HG03045 (cell line): ENCODE results near the gene OLIG1.

Experiments used
- ATAC-seq: cut with Tn5 transposase; IDR thresholded peaks from one replicate; pipeline ENCODE4 v1.9.1; 2021; ENCODE audit warnings: mild to moderate bottlenecking, moderate library complexity; ENCODE audit not compliant: unreplicated experiment

The OLIG1 gene

GRCh38 chr21:33061233-33061632 lies 8.7 kb upstream of the OLIG1 start:
- ATAC-seq: no peak

GRCh38 chr21:33063375-33063883 lies 6.5 kb upstream of the OLIG1 start:
- no peak for ATAC-seq

GRCh38 chr21:33063907-33064622 lies 5.9 kb upstream of the OLIG1 start:
- ATAC-seq: no peak

- ATAC-seq: no peak
Measured at GRCh38 chr21:33064623-33065390, 5.1 kb upstream of the OLIG1 start.

GRCh38 chr21:33067043-33067442 lies 2.9 kb upstream of the OLIG1 start:
- ATAC-seq: no peak

GRCh38 chr21:33067457-33067856 lies 2.5 kb upstream of the OLIG1 start:
- no peak for ATAC-seq

GRCh38 chr21:33069243-33069642 lies 698 bp upstream of the OLIG1 start:
- no peak for ATAC-seq

GRCh38 chr21:33069645-33069993 lies 322 bp upstream of the OLIG1 start:
- no peak for ATAC-seq

- ATAC-seq: no peak
Measured at GRCh38 chr21:33070744-33070997, 730 bp downstream of the OLIG1 start.

- ATAC-seq: no peak
Measured at GRCh38 chr21:33070998-33071769, 1.2 kb downstream of the OLIG1 start.

GRCh38 chr21:33071770-33072306 lies 1.9 kb downstream of the OLIG1 start:
- no peak for ATAC-seq

- ATAC-seq: no peak
Measured at GRCh38 chr21:33073636-33074035, 3.7 kb downstream of the OLIG1 start.

GRCh38 chr21:33075128-33075527 lies 5.2 kb downstream of the OLIG1 start:
- ATAC-seq: no peak

- no peak for ATAC-seq
Measured at GRCh38 chr21:33075596-33076195, 5.8 kb downstream of the OLIG1 start.

- ATAC-seq: no peak
Measured at GRCh38 chr21:33076600-33077329, 6.8 kb downstream of the OLIG1 start.

- ATAC-seq: peak; percentile 95
Measured at GRCh38 chr21:33078907-33079582, 9.1 kb downstream of the OLIG1 start.

- ATAC-seq: no peak
Measured at GRCh38 chr21:33080376-33080775, 10.4 kb downstream of the OLIG1 start.

- ATAC-seq: no peak
Measured at GRCh38 chr21:33080776-33081175, 10.8 kb downstream of the OLIG1 start.

GRCh38 chr21:33088384-33088783 lies 18.4 kb downstream of the OLIG1 start:
- ATAC-seq: no peak
